Neural cell (in vitro differentiated cells): ENCODE results near the gene EVPLL.

ENCODE experiments used
- EZH2 ChIP-seq: fragments of 200-600, 300-800 bp; shearing (Covaris generic), sonication (generic); IDR thresholded peaks from 2 replicates; pipeline ENCODE4 v1.6.1; 2014; ENCODE audit warnings: antibody characterized with exemption, low read length, borderline replicate concordance, mild to moderate bottlenecking; ENCODE audit not compliant: insufficient read depth, poor library complexity, severe bottlenecking
- TAF1 ChIP-seq: IDR thresholded peaks from 2 replicates; pipeline ENCODE4 v1.6.1; 2012; ENCODE audit warnings: low read depth

GRCh38 chr17:18377437-18378204 lies at the start of gene EVPLL:
- no peak for TF ChIP-seq TAF1
- TF ChIP-seq EZH2, result no peak
